Measurements from ENCODE around the gene HAUS7.

Gene HAUS7

GRCh38 chrX:153444333-153445011, 25.9 kb downstream of the HAUS7 start:
- POLR2A ChIA-PET, result no interaction called here
- TF ChIP-seq FOXK2 (IDR thresholded peaks at IDR 0.05) (no peak), ELF4 (IDR thresholded peaks at IDR 0.05) (no peak), FOXM1 (IDR thresholded peaks at IDR 0.05; ENCODE audit: borderline replicate concordance) (no peak), SUZ12 (IDR thresholded peaks at IDR 0.05) (no peak), NFRKB (IDR thresholded peaks at IDR 0.05) (no peak), CTBP1 (IDR thresholded peaks at IDR 0.05; ENCODE audit: borderline replicate concordance) (no peak), L3MBTL2 (conservative IDR thresholded peaks at IDR 0.05) (no peak), PKNOX1 (IDR thresholded peaks at IDR 0.05) (no peak), ARNT (IDR thresholded peaks at IDR 0.05) (no peak), SP1 (IDR thresholded peaks at IDR 0.05) (no peak)
- DNase-seq (ENCODE audit: extremely low spot score), result no peak
- CTCF ChIA-PET, result no interaction called here

- DNase-seq (ENCODE audit: extremely low spot score), result no peak
- POLR2A ChIA-PET, result no interaction called here
- CTCF ChIA-PET, result interaction anchor here (0.9 kb wide), 1 partner anchor 9 kb away, joined by 4 read pairs; no protein-coding TSS in a partner anchor
- TF ChIP-seq HDGF (IDR thresholded peaks at IDR 0.05; ENCODE audit: borderline replicate concordance), result no peak
- TF ChIP-seq NFRKB (IDR thresholded peaks at IDR 0.05), result no peak
- no peak for TF ChIP-seq ELF4 (IDR thresholded peaks at IDR 0.05)
- no peak for TF ChIP-seq FOXM1 (IDR thresholded peaks at IDR 0.05; ENCODE audit: borderline replicate concordance)
- TF ChIP-seq SUZ12 (IDR thresholded peaks at IDR 0.05), result no peak
- TF ChIP-seq CTBP1 (IDR thresholded peaks at IDR 0.05; ENCODE audit: borderline replicate concordance), result no peak
- no peak for TF ChIP-seq PKNOX1 (IDR thresholded peaks at IDR 0.05)
- no peak for TF ChIP-seq LEF1 (IDR thresholded peaks at IDR 0.05; ENCODE audit: borderline replicate concordance)
- no peak for TF ChIP-seq ARNT (IDR thresholded peaks at IDR 0.05)
- TF ChIP-seq ZNF384 (IDR thresholded peaks at IDR 0.05), result no peak
These were observed 26.7 kb downstream of the HAUS7 start for GRCh38 chrX:153443476-153444332.

GRCh38 chrX:153442463-153442862, 27.9 kb downstream of the HAUS7 start:
- ChIA-PET POLR2A (no interaction called here), CTCF (no interaction called here)
- no peak for TF ChIP-seq FOXM1 (IDR thresholded peaks at IDR 0.05; ENCODE audit: borderline replicate concordance)
- no peak for DNase-seq (ENCODE audit: extremely low spot score)

GRCh38 chrX:153441981-153442380, 28.4 kb downstream of the HAUS7 start:
- DNase-seq (ENCODE audit: extremely low spot score), result no peak
- TF ChIP-seq BHLHE40 (IDR thresholded peaks at IDR 0.05; ENCODE audit: borderline replicate concordance) (no peak), ELF4 (IDR thresholded peaks at IDR 0.05) (no peak), FOXM1 (IDR thresholded peaks at IDR 0.05; ENCODE audit: borderline replicate concordance) (no peak), SUZ12 (IDR thresholded peaks at IDR 0.05) (no peak), CTBP1 (IDR thresholded peaks at IDR 0.05; ENCODE audit: borderline replicate concordance) (no peak), LEF1 (IDR thresholded peaks at IDR 0.05; ENCODE audit: borderline replicate concordance) (no peak), TARDBP (IDR thresholded peaks at IDR 0.05) (no peak), NFRKB (IDR thresholded peaks at IDR 0.05) (no peak), ZNF384 (IDR thresholded peaks at IDR 0.05) (no peak), FOXA1 (IDR thresholded peaks at IDR 0.05) (no peak), PKNOX1 (IDR thresholded peaks at IDR 0.05) (no peak), HDGF (IDR thresholded peaks at IDR 0.05; ENCODE audit: borderline replicate concordance) (no peak), SP1 (IDR thresholded peaks at IDR 0.05) (no peak), ARNT (IDR thresholded peaks at IDR 0.05) (no peak)
- ChIA-PET CTCF (interaction anchor here (1.9 kb wide), 1 partner anchor 19 kb away, joined by 6 read pairs; no protein-coding TSS in a partner anchor), POLR2A (no interaction called here)

- ChIA-PET POLR2A (no interaction called here), CTCF (interaction anchor here (1.9 kb wide), 1 partner anchor 20 kb away, joined by 6 read pairs; no protein-coding TSS in a partner anchor)
- TF ChIP-seq NFRKB (IDR thresholded peaks at IDR 0.05) (no peak), ELF4 (IDR thresholded peaks at IDR 0.05) (no peak), ARNT (IDR thresholded peaks at IDR 0.05) (no peak), PKNOX1 (IDR thresholded peaks at IDR 0.05) (no peak), SUZ12 (IDR thresholded peaks at IDR 0.05) (no peak), CTBP1 (IDR thresholded peaks at IDR 0.05; ENCODE audit: borderline replicate concordance) (no peak), FOXK2 (IDR thresholded peaks at IDR 0.05) (no peak), BHLHE40 (IDR thresholded peaks at IDR 0.05; ENCODE audit: borderline replicate concordance) (no peak), SP1 (IDR thresholded peaks at IDR 0.05) (no peak), HDGF (IDR thresholded peaks at IDR 0.05; ENCODE audit: borderline replicate concordance) (no peak), TARDBP (IDR thresholded peaks at IDR 0.05) (no peak), FOXM1 (IDR thresholded peaks at IDR 0.05; ENCODE audit: borderline replicate concordance) (no peak)
- no peak for DNase-seq (ENCODE audit: extremely low spot score)
These were observed 29.1 kb downstream of the HAUS7 start for GRCh38 chrX:153441296-153441695.

Measured in HEK293T (cell line).